H1 (cell line): ENCODE measurements around the gene MAPK8IP3. TPM values are rescaled to one million over a fixed set of nuclear protein-coding genes. Genes with fewer than 3 reads are reported as not detected.

ENCODE experiments used
- CTCF ChIA-PET: fragments of 300-600 bp; sonication (Branson Sonifier 250); formaldehyde crosslinking; loops from one replicate; lab custom pipeline; 2021; ENCODE audit not compliant: partially characterized antibody; lab: Charles Lee
- POLR2A ChIA-PET: fragments of 300-600 bp; sonication (Branson Sonifier 250); formaldehyde crosslinking; loops from one replicate; lab custom pipeline; 2021; ENCODE audit warnings: inconsistent platforms; ENCODE audit not compliant: partially characterized antibody; lab: Charles Lee
- DNase-seq, 2 experiments: peaks; one replicate each; pipeline versions ENCODE4 v3.0.0 to v3.0.0-alpha.2; 2010 to 2022; ENCODE audit warnings: low spot score in 2 of 2, low read depth in 1 of 2, mixed read lengths in 1 of 2
- FAIRE-seq: peaks from 2 replicates; lab custom pipeline; 2011; peaks lifted over from hg19 to GRCh38; lab: Jason Lieb, UNC
- H2AFZ ChIP-seq: 2 replicates; pipeline ENCODE4 v1.8.1; 2012; ENCODE audit warnings: low read length, inconsistent platforms
- H2AK5ac ChIP-seq: 2 replicates; pipeline ENCODE4 v1.6.1; 2013; ENCODE audit warnings: low read depth, low read length
- H2BK120ac ChIP-seq: replicated peaks from 2 replicates; pipeline ENCODE3; 2013; ENCODE audit warnings: low read depth, low read length, inconsistent platforms
- H2BK12ac ChIP-seq: 2 replicates; pipeline ENCODE4 v1.6.1; 2013; ENCODE audit warnings: low read depth, low read length
- H2BK15ac ChIP-seq: 2 replicates; pipeline ENCODE4 v1.6.1; 2013; ENCODE audit warnings: low read length
- H2BK20ac ChIP-seq: 2 replicates; pipeline ENCODE4 v1.6.1; 2013; ENCODE audit warnings: low read length
- H2BK5ac ChIP-seq: 2 replicates; pipeline ENCODE4 v1.6.1; 2013; ENCODE audit warnings: low read depth, low read length
- H3K14ac ChIP-seq: 2 replicates; pipeline ENCODE4 v1.6.1; 2013; ENCODE audit warnings: inconsistent platforms; ENCODE audit not compliant: insufficient read length
- H3K18ac ChIP-seq: 2 replicates; pipeline ENCODE4 v1.6.1; 2013; ENCODE audit warnings: low read length; ENCODE audit errors: extremely low read depth
- H3K23ac ChIP-seq: 2 replicates; pipeline ENCODE4 v1.6.1; 2013; ENCODE audit warnings: inconsistent platforms; ENCODE audit not compliant: insufficient read length
- H3K23me2 ChIP-seq: 2 replicates; pipeline ENCODE4 v1.6.1; 2013; ENCODE audit warnings: low read depth, low read length
- H3K27ac ChIP-seq: 2 replicates; pipeline ENCODE4 v1.6.1; 2011; ENCODE audit warnings: low read depth, low read length, inconsistent platforms
- H3K27me3 ChIP-seq, 4 experiments: replicated peaks in 1 of 4; 1 replicate in 1 of 4; 2 replicates in 3 of 4; pipeline versions ENCODE4 v1.6.1 to v1.8.1; 2011 to 2013; ENCODE audit warnings: low read length in 3 of 4, mild to moderate bottlenecking in 3 of 4, inconsistent platforms in 2 of 4, mixed read lengths in 2 of 4, moderate library complexity in 1 of 4; ENCODE audit not compliant: control insufficient read depth in 3 of 4, insufficient read depth in 3 of 4; ENCODE audit errors: extremely low read depth in 1 of 4
- H3K36me3 ChIP-seq, 4 experiments: 2 replicates each; pipeline versions ENCODE4 v1.6.1 to v1.8.1; 2011 to 2013; ENCODE audit warnings: mild to moderate bottlenecking in 4 of 4, low read length in 3 of 4, moderate library complexity in 2 of 4, control low read depth in 1 of 4, inconsistent platforms in 1 of 4; ENCODE audit not compliant: insufficient read depth in 4 of 4, control insufficient read depth in 2 of 4
- H3K4ac ChIP-seq: replicated peaks from 2 replicates; pipeline ENCODE3; 2013; ENCODE audit warnings: low read length, low read depth, mixed read lengths, inconsistent platforms; ENCODE audit not compliant: insufficient read length
- H3K4me1 ChIP-seq, 4 experiments: replicated peaks in 1 of 4; 1 replicate in 1 of 4; 2 replicates in 3 of 4; pipeline versions ENCODE4 v1.6.1 to v1.8.1; 2011 to 2013; ENCODE audit warnings: low read length in 3 of 4, inconsistent platforms in 2 of 4, mixed read lengths in 1 of 4; ENCODE audit not compliant: insufficient read depth in 4 of 4, control insufficient read depth in 3 of 4
- H3K4me2 ChIP-seq, 2 experiments: 2 replicates each; pipeline versions ENCODE4 v1.6.1 to v1.8.1; 2011 to 2013; ENCODE audit warnings: low read depth in 2 of 2, low read length in 2 of 2, control low read depth in 1 of 2, inconsistent platforms in 1 of 2, mild to moderate bottlenecking in 1 of 2; ENCODE audit not compliant: insufficient read depth in 1 of 2
- H3K4me3 ChIP-seq, 4 experiments: fragments of 200-600, 300-600 bp in 1 of 4; sonication (generic), shearing (Covaris generic), sonication (Bioruptor Twin) in 1 of 4; 2 replicates each; pipeline versions ENCODE4 v1.5.1 to v1.8.1; 2011 to 2016; ENCODE audit warnings: low read length in 4 of 4, low read depth in 3 of 4, control low read depth in 2 of 4, inconsistent platforms in 2 of 4, mild to moderate bottlenecking in 2 of 4, mixed read lengths in 1 of 4, moderate library complexity in 1 of 4; ENCODE audit not compliant: insufficient read depth in 2 of 4; ENCODE audit errors: extremely low read depth in 1 of 4
- H3K56ac ChIP-seq: replicated peaks from 2 replicates; pipeline ENCODE3; 2013; ENCODE audit warnings: low read depth, mild to moderate bottlenecking, mixed read lengths, low read length, inconsistent platforms; ENCODE audit not compliant: insufficient read length
- H3K79me1 ChIP-seq: 2 replicates; pipeline ENCODE4 v1.6.1; 2013; ENCODE audit warnings: low read depth, low read length, control low read depth
- H3K79me2 ChIP-seq, 2 experiments: 2 replicates each; pipeline versions ENCODE4 v1.6.1 to v1.8.1; 2012 to 2013; ENCODE audit warnings: low read length in 2 of 2, mild to moderate bottlenecking in 2 of 2, inconsistent platforms in 1 of 2; ENCODE audit not compliant: insufficient read depth in 2 of 2, control insufficient read depth in 1 of 2
- H3K9ac ChIP-seq, 4 experiments: replicated peaks in 1 of 4; 1 replicate in 1 of 4; 2 replicates in 3 of 4; pipeline versions ENCODE4 v1.6.1 to v1.8.1; 2011 to 2013; ENCODE audit warnings: low read depth in 3 of 4, low read length in 3 of 4, control low read depth in 2 of 4, mild to moderate bottlenecking in 2 of 4, moderate library complexity in 2 of 4, inconsistent platforms in 1 of 4; ENCODE audit errors: extremely low read depth in 1 of 4
- H3K9me3 ChIP-seq, 2 experiments: 2 replicates each; pipeline versions ENCODE4 v1.6.1 to v1.8.1; 2012 to 2013; ENCODE audit warnings: mild to moderate bottlenecking in 2 of 2, moderate library complexity in 2 of 2, control low read depth in 1 of 2, inconsistent platforms in 1 of 2, low read depth in 1 of 2, low read length in 1 of 2, mixed read lengths in 1 of 2; ENCODE audit not compliant: insufficient read depth in 2 of 2
- H4K20me1 ChIP-seq, 2 experiments: replicated peaks in 1 of 2; 2 replicates each; pipeline versions ENCODE3 to v1.8.1; 2011 to 2013; ENCODE audit warnings: inconsistent platforms in 2 of 2, low read length in 2 of 2, mild to moderate bottlenecking in 1 of 2; ENCODE audit not compliant: insufficient read depth in 2 of 2, control insufficient read depth in 1 of 2
- H4K5ac ChIP-seq: 2 replicates; pipeline ENCODE4 v1.6.1; 2013; ENCODE audit warnings: low read length, low read depth, mixed read lengths, inconsistent platforms; ENCODE audit not compliant: insufficient read length
- H4K8ac ChIP-seq: 2 replicates; pipeline ENCODE4 v1.8.0; 2013; ENCODE audit warnings: mild to moderate bottlenecking, moderate library complexity, low read length, inconsistent platforms; ENCODE audit not compliant: insufficient read depth; ENCODE audit errors: extremely low read depth
- H4K91ac ChIP-seq: replicated peaks from 2 replicates; pipeline ENCODE3; 2013; ENCODE audit warnings: low read length, mixed read lengths, inconsistent platforms; ENCODE audit not compliant: insufficient read length
- EGR1 ChIP-seq: IDR thresholded peaks from 2 replicates; pipeline ENCODE4 v1.6.1; 2011; ENCODE audit warnings: low read depth, low read length, borderline replicate concordance
- EP300 ChIP-seq, 2 experiments: IDR thresholded peaks; 1 replicate in 1 of 2; 2 replicates in 1 of 2; pipeline ENCODE4 v1.6.1; 2011 to 2012; ENCODE audit warnings: low read depth in 2 of 2, low read length in 2 of 2, mild to moderate bottlenecking in 2 of 2, borderline replicate concordance in 1 of 2, inconsistent platforms in 1 of 2, moderate library complexity in 1 of 2
- FOSL1 ChIP-seq: IDR thresholded peaks from 2 replicates; pipeline ENCODE4 v1.6.1; 2011; ENCODE audit warnings: mild to moderate bottlenecking, low read depth, low read length, moderate library complexity; ENCODE audit not compliant: insufficient read depth
- POLR2AphosphoS5 ChIP-seq: IDR thresholded peaks from 2 replicates; pipeline ENCODE4 v1.6.1; 2011; ENCODE audit warnings: low read depth, low read length
- TCF12 ChIP-seq: IDR thresholded peaks from 2 replicates; pipeline ENCODE4 v1.6.1; 2011; ENCODE audit warnings: low read depth, mild to moderate bottlenecking, low read length
- TEAD4 ChIP-seq: IDR thresholded peaks from 2 replicates; pipeline ENCODE4 v1.6.1; 2012; ENCODE audit warnings: low read depth, low read length, inconsistent platforms, mixed read lengths
- WGBS, 2 experiments: shearing (Covaris generic) in 1 of 2; methylation state at CpG; one replicate each; pipeline versions ENCODE4 v1.1.6 to v1.1.7; 2013 to 2015; ENCODE audit warnings: low lambda C conversion rate in 2 of 2, mixed read lengths in 2 of 2, inconsistent platforms in 1 of 2, low coverage in 1 of 2, missing lambda C conversion rate in 1 of 2; ENCODE audit not compliant: insufficient replicate concordance in 2 of 2, insufficient coverage in 1 of 2, insufficient read length in 1 of 2; ENCODE audit errors: extremely low coverage in 1 of 2, missing lambda C conversion rate in 1 of 2; 5-methylcytosine and 5-hydroxymethylcytosine counted together
- polyA plus RNA-seq, 7 experiments: library from polyadenylated mRNA; depleted of rRNA in 3 of 7; stranded (reverse) in 5 of 7; unstranded in 2 of 7; fragments of >200 nt in 5 of 7; fragments of 200-250 nt in 2 of 7; gene quantifications; 1 replicate in 5 of 7; 2 replicates in 1 of 7; 4 replicates in 1 of 7; pipeline versions ENCODE4 v1.2.1 to v1.2.3, GENCODE V29; 2011 to 2013; ENCODE audit warnings: missing spikeins in 2 of 7, mixed read lengths in 2 of 7
- total RNA-seq: library from RNA; stranded (reverse); fragmentation: NEBNext Ultra II Directional; extraction: Animal tissue kit (Norgen Biotek cat#: 25700); gene quantifications from 2 replicates; pipeline ENCODE4 v1.2.1, GENCODE V29; 2021
- TF ChIP-seq, protein P1 (sequence below): IDR thresholded peaks from 2 replicates; pipeline ENCODE4 v1.6.1; 2012; ENCODE audit warnings: inconsistent platforms

Gene MAPK8IP3
- total and polyA plus RNA-seq, 2 of the 8 experiments (the other 6 are each of a cell fraction or from before 2014, with no cell fraction given): 16.9 to 43.4 TPM

DNA sequence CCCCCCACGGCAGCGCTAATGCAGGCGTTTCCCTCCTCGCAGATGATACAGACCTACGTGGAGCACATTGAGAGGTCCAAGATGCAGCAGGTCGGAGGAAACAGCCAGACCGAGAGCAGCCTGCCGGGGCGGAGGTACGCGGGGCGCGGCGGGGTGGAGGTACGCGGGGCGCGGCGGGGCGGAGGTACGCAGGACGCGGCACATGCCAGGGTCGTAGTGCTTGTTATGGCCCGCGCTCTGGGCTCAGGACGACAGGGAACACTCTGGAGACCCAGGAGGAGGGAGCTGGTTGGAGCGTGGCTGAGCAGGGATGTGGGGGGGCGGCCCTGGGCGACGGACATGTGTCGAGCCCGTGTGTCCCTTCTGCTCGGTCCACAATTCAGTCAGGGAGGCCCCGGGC lies 23.4 kb downstream of the MAPK8IP3 start:
- no peak overlapping the region for H3K23ac ChIP-seq
- no peak for TF ChIP-seq TEAD4
- TF ChIP-seq POLR2AphosphoS5: no peak
- TF ChIP-seq, protein P1, sequence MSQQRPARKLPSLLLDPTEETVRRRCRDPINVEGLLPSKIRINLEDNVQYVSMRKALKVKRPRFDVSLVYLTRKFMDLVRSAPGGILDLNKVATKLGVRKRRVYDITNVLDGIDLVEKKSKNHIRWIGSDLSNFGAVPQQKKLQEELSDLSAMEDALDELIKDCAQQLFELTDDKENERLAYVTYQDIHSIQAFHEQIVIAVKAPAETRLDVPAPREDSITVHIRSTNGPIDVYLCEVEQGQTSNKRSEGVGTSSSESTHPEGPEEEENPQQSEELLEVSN: no peak
- no peak for TF ChIP-seq EGR1
- TF ChIP-seq TCF12: no peak
- TF ChIP-seq EP300 (IDR thresholded peaks at IDR 0.05; ENCODE audit: borderline replicate concordance in 1 of 2, low read depth in 2 of 2, low read length in 2 of 2): no peak
- no peak for TF ChIP-seq FOSL1
- H2BK20ac ChIP-seq: no peak overlapping the region
- no peaks in the 10 kb centered on the region for H3K27me3 ChIP-seq
- CTCF ChIA-PET: interaction anchor here (2.1 kb wide), 1 partner anchor 23 kb away, joined by 5 read pairs; the partner anchor contains the start of gene MAPK8IP3
- H3K4ac ChIP-seq: no peak overlapping the region
- H3K56ac ChIP-seq: no peak overlapping the region
- peaks cover 0 to 18% (median 3%) of the 10 kb centered on the region in 4 experiments; a peak in 5 of 8 replicates for H3K36me3 ChIP-seq
- H2BK15ac ChIP-seq: no peak overlapping the region
- H3K4me1 ChIP-seq: 0 out of 7 replicates have a peak, but pooled peaks cover 0 to 2% (median 0%) of the 10 kb centered on the region in 4 experiments
- no peak overlapping the region for H3K4me3 ChIP-seq
- no peak overlapping the region for H2BK12ac ChIP-seq
- no peak overlapping the region for H3K27ac ChIP-seq
- WGBS, 2 experiments: 89% methylated on average over 19 of the region's 35 CpGs; no CpG with 5 or more reads in 1 of the 2 experiments
- H4K8ac ChIP-seq: no peak overlapping the region
- DNase-seq: no peak
- no peak overlapping the region for H4K5ac ChIP-seq
- no peak overlapping the region for H2AFZ ChIP-seq
- no peak overlapping the region for H3K14ac ChIP-seq
- H2BK5ac ChIP-seq: no peak overlapping the region
- no peaks in the 10 kb centered on the region; a peak in 1 of 4 replicates for H3K79me2 ChIP-seq
- peaks cover 0 to 9% of the 10 kb centered on the region in 2 experiments for H4K20me1 ChIP-seq
- peaks cover 0 to 1% of the 10 kb centered on the region in 2 experiments; a peak in 1 of 4 replicates for H3K9me3 ChIP-seq
- no peak overlapping the region for H3K18ac ChIP-seq
- H3K23me2 ChIP-seq: no peaks in the 10 kb centered on the region
- H3K79me1 ChIP-seq: peaks cover 5% of the 10 kb centered on the region
- no peak overlapping the region for H2AK5ac ChIP-seq
- no peak overlapping the region for H4K91ac ChIP-seq
- no peak overlapping the region for H3K9ac ChIP-seq
- FAIRE-seq: no peak
- no peak overlapping the region for H2BK120ac ChIP-seq
- H3K4me2 ChIP-seq: no peak overlapping the region
- POLR2A ChIA-PET: interaction anchor here (0.6 to 0.8 kb wide), 2 partner anchors 10 to 32 kb away, joined by 3 to 6 read pairs; no protein-coding TSS in a partner anchor
